ENCODE measurements around the gene MRM2.

The MRM2 gene

DNA sequence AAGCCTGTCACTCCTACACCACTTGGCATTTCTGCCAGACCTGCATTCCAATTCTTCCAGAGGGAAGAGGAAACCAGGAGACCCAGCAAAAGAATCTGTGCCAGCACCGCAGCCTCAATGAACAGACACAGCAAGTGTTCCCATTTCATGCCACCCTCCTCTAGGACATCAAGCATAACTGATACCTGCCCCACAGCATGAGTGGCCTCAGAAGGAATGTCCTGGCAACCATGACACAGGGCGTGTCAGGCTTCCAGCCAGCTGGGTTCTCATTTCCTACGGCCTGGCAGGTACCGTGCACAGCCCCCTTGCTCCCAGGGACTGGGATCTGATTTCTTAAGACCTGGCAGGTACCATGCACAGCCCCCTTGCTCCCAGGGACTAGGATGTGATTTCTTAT lies 17.1 kb downstream of the MRM2 start:
- Histone ChIP-seq H3K27me3 (ENCODE audit: insufficient read depth, low read length) (no peaks in the 10 kb centered on the region), H3K79me1 (ENCODE audit: low read length) (no peaks in the 10 kb centered on the region), H3K23ac (ENCODE audit: low read length) (no peak overlapping the region), H3K9me3 (ENCODE audit: insufficient read depth, low read depth, low read length) (peaks cover 1% of the 10 kb centered on the region), H3K27ac (ENCODE audit: low read depth, low read length) (no peak overlapping the region), H3K79me2 (ENCODE audit: control insufficient read depth, insufficient read depth, low read length, poor library complexity) (no peaks in the 10 kb centered on the region), H2BK120ac (ENCODE audit: insufficient read depth, low read length, poor library complexity) (no peak overlapping the region), H4K91ac (ENCODE audit: low read depth, low read length) (no peak overlapping the region), H3K4me2 (ENCODE audit: low read length) (no peak overlapping the region), H3K18ac (ENCODE audit: low read length) (no peak overlapping the region), H2AK5ac (ENCODE audit: low read length) (no peak overlapping the region), H3K4ac (ENCODE audit: low read depth, low read length) (no peak overlapping the region), H2BK5ac (ENCODE audit: low read depth, low read length, poor library complexity) (no peak overlapping the region), H4K12ac (ENCODE audit: low read depth, low read length) (no peak overlapping the region), H3K9ac (ENCODE audit: low read length) (no peak overlapping the region), H3K4me3 (ENCODE audit: low read depth, low read length) (no peak overlapping the region), H2BK12ac (ENCODE audit: low read length) (no peak overlapping the region), H3K4me1 (ENCODE audit: control insufficient read depth in 1 of 2, insufficient read depth in 2 of 2, low read length in 2 of 2) (no peaks in the 10 kb centered on the region), H3K14ac (ENCODE audit: low read length) (no peak overlapping the region), H4K8ac (ENCODE audit: low read depth, low read length) (no peak overlapping the region), H2AFZ (ENCODE audit: insufficient read depth, low read length, poor library complexity) (no peak overlapping the region), H3K36me3 (ENCODE audit: control insufficient read depth in 1 of 2, insufficient read depth in 2 of 2, low read length in 2 of 2) (peaks cover 82 to 87% of the 10 kb centered on the region in 2 experiments)
- no CpG with 5 or more reads among the region's 4 CpGs for WGBS (ENCODE audit: extremely low coverage, insufficient coverage, insufficient read length)
- no peak for DNase-seq

DNA sequence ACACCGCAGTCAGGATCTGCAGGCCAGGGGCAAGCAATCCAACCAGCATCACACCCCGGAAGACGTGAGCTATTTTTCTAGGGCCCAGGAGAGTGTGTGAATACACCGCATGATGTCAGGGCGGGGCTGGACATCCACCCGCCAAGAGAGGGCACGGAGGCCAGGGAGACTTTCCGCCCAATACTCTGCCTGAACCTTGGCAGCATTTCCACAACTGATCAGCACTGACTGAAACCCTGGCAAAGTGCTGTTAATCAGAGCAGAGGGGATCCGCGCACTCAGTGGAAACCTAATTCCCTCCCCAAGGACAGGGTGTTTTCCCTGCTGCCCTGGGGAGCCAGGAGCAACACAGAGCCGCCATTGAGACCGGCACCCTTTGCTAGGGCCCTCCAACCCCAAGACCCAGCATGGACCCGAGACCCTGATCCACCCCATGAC lies 17.5 kb downstream of the MRM2 start:
- no peak overlapping the region for H4K12ac ChIP-seq (ENCODE audit: low read depth, low read length)
- H3K14ac ChIP-seq (ENCODE audit: low read length), result no peak overlapping the region
- no peaks in the 10 kb centered on the region for H3K27me3 ChIP-seq (ENCODE audit: insufficient read depth, low read length)
- no peak overlapping the region for H3K4me2 ChIP-seq (ENCODE audit: low read length)
- H3K9ac ChIP-seq (ENCODE audit: low read length), result no peak overlapping the region
- DNase-seq, result no peak
- no peak overlapping the region for H3K4me3 ChIP-seq (ENCODE audit: low read depth, low read length)
- peaks cover 1% of the 10 kb centered on the region for H3K9me3 ChIP-seq (ENCODE audit: insufficient read depth, low read depth, low read length)
- no peak overlapping the region for H4K8ac ChIP-seq (ENCODE audit: low read depth, low read length)
- H2BK120ac ChIP-seq (ENCODE audit: insufficient read depth, low read length, poor library complexity), result no peak overlapping the region
- no peaks in the 10 kb centered on the region for H3K79me1 ChIP-seq (ENCODE audit: low read length)
- H3K4me1 ChIP-seq (ENCODE audit: control insufficient read depth in 1 of 2, insufficient read depth in 2 of 2, low read length in 2 of 2), result no peaks in the 10 kb centered on the region
- no peak overlapping the region for H4K91ac ChIP-seq (ENCODE audit: low read depth, low read length)
- no CpG with 5 or more reads among the region's 13 CpGs for WGBS (ENCODE audit: extremely low coverage, insufficient coverage, insufficient read length)
- no peak overlapping the region for H3K27ac ChIP-seq (ENCODE audit: low read depth, low read length)
- no peak overlapping the region for H3K23ac ChIP-seq (ENCODE audit: low read length)
- peaks cover 78 to 85% of the 10 kb centered on the region in 2 experiments for H3K36me3 ChIP-seq (ENCODE audit: control insufficient read depth in 1 of 2, insufficient read depth in 2 of 2, low read length in 2 of 2)
- no peak overlapping the region for H3K18ac ChIP-seq (ENCODE audit: low read length)
- no peak overlapping the region for H3K4ac ChIP-seq (ENCODE audit: low read depth, low read length)
- no peak overlapping the region for H2AFZ ChIP-seq (ENCODE audit: insufficient read depth, low read length, poor library complexity)
- no peak overlapping the region for H2BK5ac ChIP-seq (ENCODE audit: low read depth, low read length, poor library complexity)
- H2BK12ac ChIP-seq (ENCODE audit: low read length), result no peak overlapping the region
- H3K79me2 ChIP-seq (ENCODE audit: control insufficient read depth, insufficient read depth, low read length, poor library complexity), result no peaks in the 10 kb centered on the region
- no peak overlapping the region for H2AK5ac ChIP-seq (ENCODE audit: low read length)

DNA sequence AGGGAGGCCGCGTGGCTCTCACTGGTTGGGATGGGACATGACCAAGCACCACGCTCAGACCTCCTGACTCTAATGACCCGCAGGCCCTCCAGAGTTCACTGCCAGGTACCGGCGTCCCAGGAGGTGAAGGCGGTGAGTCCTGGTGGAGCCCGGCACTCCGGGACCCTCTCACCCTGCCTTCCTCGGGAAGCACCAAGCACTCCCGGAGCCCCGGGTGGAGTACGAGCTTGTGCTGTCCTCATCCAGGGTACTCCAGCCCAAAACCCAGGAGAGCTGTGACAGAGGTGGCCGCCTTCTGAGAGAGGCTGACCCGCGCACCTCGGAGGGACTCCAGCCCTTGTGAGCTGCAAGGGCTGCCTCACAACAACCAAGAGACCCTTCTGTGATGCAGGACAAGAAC lies 18.7 kb downstream of the MRM2 start:
- H3K4me2 ChIP-seq (ENCODE audit: low read length), result no peak overlapping the region
- H3K27ac ChIP-seq (ENCODE audit: low read depth, low read length), result no peak overlapping the region
- no peaks in the 10 kb centered on the region for H3K79me2 ChIP-seq (ENCODE audit: control insufficient read depth, insufficient read depth, low read length, poor library complexity)
- H3K18ac ChIP-seq (ENCODE audit: low read length), result no peak overlapping the region
- H3K9ac ChIP-seq (ENCODE audit: low read length), result no peak overlapping the region
- no CpG with 5 or more reads among the region's 17 CpGs for WGBS (ENCODE audit: extremely low coverage, insufficient coverage, insufficient read length)
- H2BK12ac ChIP-seq (ENCODE audit: low read length), result no peak overlapping the region
- H3K23ac ChIP-seq (ENCODE audit: low read length), result no peak overlapping the region
- DNase-seq, result no peak
- no peak overlapping the region for H3K4me3 ChIP-seq (ENCODE audit: low read depth, low read length)
- no peaks in the 10 kb centered on the region for H3K4me1 ChIP-seq (ENCODE audit: control insufficient read depth in 1 of 2, insufficient read depth in 2 of 2, low read length in 2 of 2)
- no peak overlapping the region for H3K14ac ChIP-seq (ENCODE audit: low read length)
- peaks cover 1% of the 10 kb centered on the region for H3K9me3 ChIP-seq (ENCODE audit: insufficient read depth, low read depth, low read length)
- no peaks in the 10 kb centered on the region for H3K79me1 ChIP-seq (ENCODE audit: low read length)
- no peak overlapping the region for H4K8ac ChIP-seq (ENCODE audit: low read depth, low read length)
- no peak overlapping the region for H4K91ac ChIP-seq (ENCODE audit: low read depth, low read length)
- no peaks in the 10 kb centered on the region for H3K27me3 ChIP-seq (ENCODE audit: insufficient read depth, low read length)
- no peak overlapping the region for H2BK5ac ChIP-seq (ENCODE audit: low read depth, low read length, poor library complexity)
- H2AK5ac ChIP-seq (ENCODE audit: low read length), result no peak overlapping the region
- no peak overlapping the region for H2BK120ac ChIP-seq (ENCODE audit: insufficient read depth, low read length, poor library complexity)
- no peak overlapping the region for H4K12ac ChIP-seq (ENCODE audit: low read depth, low read length)
- H2AFZ ChIP-seq (ENCODE audit: insufficient read depth, low read length, poor library complexity), result no peak overlapping the region
- H3K4ac ChIP-seq (ENCODE audit: low read depth, low read length), result no peak overlapping the region
- H3K36me3 ChIP-seq (ENCODE audit: control insufficient read depth in 1 of 2, insufficient read depth in 2 of 2, low read length in 2 of 2), result peaks cover 79 to 84% of the 10 kb centered on the region in 2 experiments

- H3K36me3 ChIP-seq (ENCODE audit: control insufficient read depth in 1 of 2, insufficient read depth in 2 of 2, low read length in 2 of 2), result peaks cover 79 to 84% of the 10 kb centered on the region in 2 experiments
- WGBS (ENCODE audit: extremely low coverage, insufficient coverage, insufficient read length), result no CpG with 5 or more reads among the region's 22 CpGs
- no peak overlapping the region for H4K91ac ChIP-seq (ENCODE audit: low read depth, low read length)
These were observed 19.5 kb downstream of the MRM2 start for GRCh38 chr7:2222516-2222915.

More at GRCh38 chr7:2222516-2222915, 19.5 kb downstream of the MRM2 start:
- Histone ChIP-seq H2BK12ac (ENCODE audit: low read length) (no peak overlapping the region), H3K18ac (ENCODE audit: low read length) (no peak overlapping the region), H3K27me3 (ENCODE audit: insufficient read depth, low read length) (no peaks in the 10 kb centered on the region), H3K14ac (ENCODE audit: low read length) (no peak overlapping the region), H3K79me2 (ENCODE audit: control insufficient read depth, insufficient read depth, low read length, poor library complexity) (no peaks in the 10 kb centered on the region), H2BK120ac (ENCODE audit: insufficient read depth, low read length, poor library complexity) (no peak overlapping the region), H4K8ac (ENCODE audit: low read depth, low read length) (no peak overlapping the region), H2AFZ (ENCODE audit: insufficient read depth, low read length, poor library complexity) (no peak overlapping the region), H3K9ac (ENCODE audit: low read length) (no peak overlapping the region), H3K9me3 (ENCODE audit: insufficient read depth, low read depth, low read length) (peaks cover 1% of the 10 kb centered on the region), H3K4me3 (ENCODE audit: low read depth, low read length) (peak overlapping the region; percentile 15), H3K4ac (ENCODE audit: low read depth, low read length) (no peak overlapping the region), H2AK5ac (ENCODE audit: low read length) (no peak overlapping the region), H3K4me1 (ENCODE audit: control insufficient read depth in 1 of 2, insufficient read depth in 2 of 2, low read length in 2 of 2) (no peaks in the 10 kb centered on the region), H3K4me2 (ENCODE audit: low read length) (no peak overlapping the region), H3K27ac (ENCODE audit: low read depth, low read length) (no peak overlapping the region), H3K23ac (ENCODE audit: low read length) (no peak overlapping the region), H3K79me1 (ENCODE audit: low read length) (no peaks in the 10 kb centered on the region), H2BK5ac (ENCODE audit: low read depth, low read length, poor library complexity) (no peak overlapping the region), H4K12ac (ENCODE audit: low read depth, low read length) (no peak overlapping the region)
- DNase-seq, result no peak
